ENCODE data around the gene KRT74.

DNA sequence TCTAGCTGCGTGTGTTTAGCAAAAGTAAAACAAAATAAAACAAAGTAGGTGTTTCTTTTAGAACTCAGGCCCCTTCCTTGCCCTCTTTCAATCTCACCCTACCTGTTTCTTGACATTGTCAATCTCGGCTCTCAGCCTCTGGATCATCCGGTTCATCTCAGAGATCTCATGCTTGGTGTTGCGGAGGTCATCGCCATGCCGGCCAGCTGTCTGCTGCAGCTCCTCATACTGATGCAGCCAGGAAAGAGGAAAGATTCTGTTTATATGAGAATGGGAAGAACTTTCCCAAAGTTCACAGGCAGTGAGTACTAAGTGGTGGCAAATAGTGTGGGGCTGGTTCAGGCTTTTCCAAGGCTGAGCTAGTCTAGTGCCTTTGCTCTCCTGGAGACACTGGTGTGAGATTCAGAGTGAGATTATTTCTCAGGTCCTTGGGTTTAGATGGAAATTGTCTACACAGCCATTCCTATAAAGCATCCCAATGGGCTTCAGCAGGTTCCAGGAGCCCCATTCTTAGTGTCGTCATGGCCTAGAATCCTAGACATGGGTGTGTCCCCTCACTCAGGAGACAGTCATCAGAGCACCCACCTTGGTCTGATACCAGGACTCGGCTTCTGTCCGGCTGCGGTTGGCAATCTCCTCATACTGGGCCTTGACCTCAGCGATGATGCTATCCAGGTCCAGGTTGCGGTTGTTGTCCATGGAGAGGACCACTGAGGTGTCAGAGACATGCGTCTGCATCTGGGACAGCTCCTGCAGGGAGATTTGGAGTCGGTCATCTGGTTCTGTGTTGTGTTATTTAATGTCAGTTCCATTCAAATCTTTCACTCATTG is 56.4 kb downstream of the KRT74 start:
- TF ChIP-seq, protein P1, sequence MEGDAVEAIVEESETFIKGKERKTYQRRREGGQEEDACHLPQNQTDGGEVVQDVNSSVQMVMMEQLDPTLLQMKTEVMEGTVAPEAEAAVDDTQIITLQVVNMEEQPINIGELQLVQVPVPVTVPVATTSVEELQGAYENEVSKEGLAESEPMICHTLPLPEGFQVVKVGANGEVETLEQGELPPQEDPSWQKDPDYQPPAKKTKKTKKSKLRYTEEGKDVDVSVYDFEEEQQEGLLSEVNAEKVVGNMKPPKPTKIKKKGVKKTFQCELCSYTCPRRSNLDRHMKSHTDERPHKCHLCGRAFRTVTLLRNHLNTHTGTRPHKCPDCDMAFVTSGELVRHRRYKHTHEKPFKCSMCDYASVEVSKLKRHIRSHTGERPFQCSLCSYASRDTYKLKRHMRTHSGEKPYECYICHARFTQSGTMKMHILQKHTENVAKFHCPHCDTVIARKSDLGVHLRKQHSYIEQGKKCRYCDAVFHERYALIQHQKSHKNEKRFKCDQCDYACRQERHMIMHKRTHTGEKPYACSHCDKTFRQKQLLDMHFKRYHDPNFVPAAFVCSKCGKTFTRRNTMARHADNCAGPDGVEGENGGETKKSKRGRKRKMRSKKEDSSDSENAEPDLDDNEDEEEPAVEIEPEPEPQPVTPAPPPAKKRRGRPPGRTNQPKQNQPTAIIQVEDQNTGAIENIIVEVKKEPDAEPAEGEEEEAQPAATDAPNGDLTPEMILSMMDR (optimal IDR thresholded peaks at IDR 0.05 in 1 of 3, IDR thresholded peaks at IDR 0.05 in 1 of 3, conservative IDR thresholded peaks at IDR 0.05 in 1 of 3; ENCODE audit: extremely low read depth in 1 of 3, insufficient read depth in 2 of 3, low read length in 3 of 3), result no peak
- no peak for TF ChIP-seq EZH2 (IDR thresholded peaks at IDR 0.05; ENCODE audit: low read length)
